ENCODE measurements around the gene LIN7B. TPM values are rescaled to one million over a fixed set of nuclear protein-coding genes. Genes with fewer than 3 reads are reported as not detected.

Gene LIN7B
- total and polyA plus RNA-seq, 9 of the 15 experiments (the other 6 are each of a cell fraction or from before 2014, with no cell fraction given), result 0.89 to 15.7 (median 4.0) TPM

- TF ChIP-seq STAT5A (IDR thresholded peaks at IDR 0.05; ENCODE audit: borderline replicate concordance, low read length) (no peak), PCBP2 (IDR thresholded peaks at IDR 0.05; ENCODE audit: low read depth, low read length, poor library complexity, severe bottlenecking) (no peak), PHB2 (IDR thresholded peaks at IDR 0.05; ENCODE audit: low read depth) (no peak), HDAC3 (IDR thresholded peaks at IDR 0.05; ENCODE audit: borderline replicate concordance, partially characterized antibody) (no peak), NR4A1 (CRISPR knock-in tag; IDR thresholded peaks at IDR 0.05) (no peak), NR4A1 (tag; IDR thresholded peaks at IDR 0.05) (no peak), PURB (CRISPR knock-in tag; IDR thresholded peaks at IDR 0.05; ENCODE audit: low read depth) (no peak), EHMT2 (IDR thresholded peaks at IDR 0.05) (no peak), SNRNP70 (optimal IDR thresholded peaks at IDR 0.05; ENCODE audit: low read depth, low read length) (no peak), RAD21 (CRISPR knock-in tag; conservative IDR thresholded peaks at IDR 0.05 in 1 of 2, IDR thresholded peaks at IDR 0.05 in 1 of 2) (no peak), KLF10 (CRISPR knock-in tag; IDR thresholded peaks at IDR 0.05) (no peak)
Measured at GRCh38 chr19:49142866-49143335, 28.7 kb downstream of the LIN7B start (continued).
